Activated T-cell treated with anti-CD3 and anti-CD28 coated beads, Interleukin-2, amount 50 U/mL, for 4 hours (primary cell): ENCODE measurements around the gene MAGEB1. TPM values are rescaled to one million over a fixed set of nuclear protein-coding genes. Genes with fewer than 3 reads are reported as not detected.

ENCODE experiments used
- ATAC-seq, 2 donors: fragments of 200-7000 bp; cut with Tn5 transposase; one replicate each; pipeline ENCODE4 v1.10.0; 2021
- DNase-seq: peaks from one replicate; pipeline ENCODE4 v3.0.0-alpha.2; 2020
- H3K27me3 Mint-ChIP-seq: one replicate; pipeline ENCODE4 v1.8.0; 2021; ENCODE audit warnings: low read depth, mixed read lengths
- H3K36me3 Mint-ChIP-seq: one replicate; pipeline ENCODE4 v1.8.0; 2022; ENCODE audit warnings: mixed read lengths; ENCODE audit not compliant: insufficient read depth
- H3K4me1 Mint-ChIP-seq: one replicate; pipeline ENCODE4 v1.8.0; 2021; ENCODE audit warnings: low read depth, mixed read lengths
- H3K4me3 Mint-ChIP-seq: one replicate; pipeline ENCODE4 v1.8.0; 2021; ENCODE audit warnings: mild to moderate bottlenecking, moderate library complexity, mixed read lengths
- H3K9me3 Mint-ChIP-seq: one replicate; pipeline ENCODE4 v1.8.0; 2021; ENCODE audit warnings: mixed read lengths
- total RNA-seq, 3 donors: library from RNA; stranded (reverse); gene quantifications; one replicate each; pipeline ENCODE4 v1.2.1, GENCODE V29; 2021

MAGEB1 gene
- total RNA-seq, 3 donors from 2014 or later = not detected

GRCh38 chrX:30270639-30271038, 23.7 kb downstream of the MAGEB1 start:
- ATAC-seq (no peak), DNase-seq (no peak)
- Mint-ChIP-seq H3K9me3 (no peaks in the 10 kb centered on the region), H3K4me3 (no peak overlapping the region), H3K27me3 (no peaks in the 10 kb centered on the region), H3K36me3 (no peaks in the 10 kb centered on the region), H3K4me1 (no peaks in the 10 kb centered on the region)

GRCh38 chrX:30275498-30275897, 28.6 kb downstream of the MAGEB1 start:
- Mint-ChIP-seq H3K9me3 (no peaks in the 10 kb centered on the region), H3K27me3 (no peaks in the 10 kb centered on the region), H3K4me1 (peaks cover 2% of the 10 kb centered on the region), H3K4me3 (no peak overlapping the region), H3K36me3 (no peaks in the 10 kb centered on the region)
- DNase-seq (no peak), ATAC-seq (no peak)

GRCh38 chrX:30278365-30278764, 31.4 kb downstream of the MAGEB1 start:
- no peak for DNase-seq
- no peak for ATAC-seq
- Mint-ChIP-seq H3K9me3 (no peaks in the 10 kb centered on the region), H3K36me3 (no peaks in the 10 kb centered on the region), H3K4me3 (no peak overlapping the region), H3K27me3 (no peaks in the 10 kb centered on the region), H3K4me1 (peaks cover 2% of the 10 kb centered on the region)

- no peak for DNase-seq
- no peak overlapping the region for H3K4me3 Mint-ChIP-seq
These were observed 33.5 kb downstream of the MAGEB1 start for GRCh38 chrX:30280428-30280827.

GRCh38 chrX:30282527-30282926, 35.6 kb downstream of the MAGEB1 start:
- Mint-ChIP-seq H3K36me3 (no peaks in the 10 kb centered on the region), H3K27me3 (no peaks in the 10 kb centered on the region), H3K4me1 (peaks cover 2% of the 10 kb centered on the region), H3K4me3 (no peak overlapping the region), H3K9me3 (no peaks in the 10 kb centered on the region)
- DNase-seq (no peak), ATAC-seq (no peak)

More at GRCh38 chrX:30280428-30280827, 33.5 kb downstream of the MAGEB1 start:
- Mint-ChIP-seq H3K36me3 (no peaks in the 10 kb centered on the region), H3K27me3 (no peaks in the 10 kb centered on the region), H3K4me1 (peaks cover 2% of the 10 kb centered on the region), H3K9me3 (no peaks in the 10 kb centered on the region)
- ATAC-seq = no peak

- Mint-ChIP-seq H3K27me3 (no peaks in the 10 kb centered on the region), H3K4me1 (peaks cover 2% of the 10 kb centered on the region), H3K4me3 (no peak overlapping the region), H3K9me3 (no peaks in the 10 kb centered on the region), H3K36me3 (no peaks in the 10 kb centered on the region)
- DNase-seq (no peak), ATAC-seq (no peak)
These were observed 36.7 kb downstream of the MAGEB1 start for GRCh38 chrX:30283456-30284200.

- H3K4me1 Mint-ChIP-seq = no peaks in the 10 kb centered on the region
- DNase-seq (no peak), ATAC-seq (no peak)
- H3K27me3 Mint-ChIP-seq = no peaks in the 10 kb centered on the region
- H3K36me3 Mint-ChIP-seq = no peaks in the 10 kb centered on the region
- peaks cover 4% of the 10 kb centered on the region for H3K9me3 Mint-ChIP-seq
- H3K4me3 Mint-ChIP-seq = no peak overlapping the region
These were observed 49.7 kb downstream of the MAGEB1 start for GRCh38 chrX:30296408-30297254.

GRCh38 chrX:30301208-30301607, 54.3 kb downstream of the MAGEB1 start:
- Mint-ChIP-seq H3K27me3 (no peaks in the 10 kb centered on the region), H3K36me3 (no peaks in the 10 kb centered on the region), H3K4me3 (no peak overlapping the region), H3K9me3 (no peaks in the 10 kb centered on the region), H3K4me1 (no peaks in the 10 kb centered on the region)
- DNase-seq (no peak), ATAC-seq (no peak)

Other genes with a start within 250 kb of the MAGEB1 start
- under 1 TPM in 1 of 3 donors, not detected in 2; 0.42 TPM for gene MAGEB2, start 31.6 kb upstream of the MAGEB1 start, total RNA-seq
- not detected for gene MAGEB3, start 16.5 kb upstream of the MAGEB1 start, total RNA-seq
- not detected for gene MAGEB4, start 5.1 kb upstream of the MAGEB1 start, total RNA-seq
- not detected for gene NR0B1, start 62.2 kb downstream of the MAGEB1 start, total RNA-seq